NCI-H2029 (cell line): Measurements from ENCODE around the gene SPEN.

Experiments
- DNase-seq: peaks from one replicate; lab custom pipeline; 2025; lab: John Stamatoyannopoulos, UW

The SPEN gene

GRCh38 chr1:15937706-15938168, 90.2 kb downstream of the SPEN start:
- no peak for DNase-seq

- no peak for DNase-seq
Observed at GRCh38 chr1:15938628-15939161, 91.2 kb downstream of the SPEN start.

- no peak for DNase-seq
Observed at GRCh38 chr1:15939181-15940109, 91.9 kb downstream of the SPEN start.

- no peak for DNase-seq
Observed at GRCh38 chr1:15940110-15941043, 92.9 kb downstream of the SPEN start.

GRCh38 chr1:15941044-15941840, 93.7 kb downstream of the SPEN start:
- DNase-seq, result no peak

GRCh38 chr1:15941899-15942660, 94.6 kb downstream of the SPEN start:
- no peak for DNase-seq

GRCh38 chr1:15942661-15943327, 95.3 kb downstream of the SPEN start:
- no peak for DNase-seq

- no peak for DNase-seq
Observed at GRCh38 chr1:15943328-15943991, 96.0 kb downstream of the SPEN start.

GRCh38 chr1:15943992-15944307, 96.4 kb downstream of the SPEN start:
- DNase-seq, result no peak

- no peak for DNase-seq
Observed at GRCh38 chr1:15944308-15945010, 97.0 kb downstream of the SPEN start.

- DNase-seq, result no peak
Observed at GRCh38 chr1:15945011-15945831, 97.7 kb downstream of the SPEN start.

GRCh38 chr1:15945832-15946448, 98.4 kb downstream of the SPEN start:
- no peak for DNase-seq

- DNase-seq, result no peak
Observed at GRCh38 chr1:15946571-15947381, 99.3 kb downstream of the SPEN start.

- no peak for DNase-seq
Observed at GRCh38 chr1:15947382-15948090, 100.0 kb downstream of the SPEN start.

- DNase-seq, result no peak
Observed at GRCh38 chr1:15948091-15948591, 100.6 kb downstream of the SPEN start.
